GM12872 (cell line): Measurements from ENCODE around the gene NR1D1.

Experiments used
- CTCF ChIP-seq: IDR thresholded peaks from 3 replicates; pipeline ENCODE4 v1.5.1; 2011; ENCODE audit warnings: low read depth, mild to moderate bottlenecking, low read length, moderate library complexity; ENCODE audit not compliant: insufficient read depth

NR1D1 gene

GRCh38 chr17:40069751-40070708, 30.4 kb downstream of the NR1D1 start:
- TF ChIP-seq CTCF: peak; percentile 39; the same call in 2 of the 3 replicates

GRCh38 chr17:40068917-40069750, 31.3 kb downstream of the NR1D1 start:
- no peak for TF ChIP-seq CTCF

GRCh38 chr17:40068584-40068916, 31.8 kb downstream of the NR1D1 start:
- no peak for TF ChIP-seq CTCF

GRCh38 chr17:40068129-40068581, 32.2 kb downstream of the NR1D1 start:
- TF ChIP-seq CTCF: no peak

- no peak for TF ChIP-seq CTCF
Observed at GRCh38 chr17:40067710-40068109, 32.7 kb downstream of the NR1D1 start.

GRCh38 chr17:40065769-40066510, 34.4 kb downstream of the NR1D1 start:
- no peak for TF ChIP-seq CTCF
